Ammon's horn (tissue), 1 donor: Measurements from ENCODE around the gene TCF7L2.

Source experiments
- DNase-seq: peaks from one replicate; pipeline ENCODE4 v3.0.0-alpha.2; 2016; ENCODE audit warnings: low spot score

TCF7L2 gene

DNA sequence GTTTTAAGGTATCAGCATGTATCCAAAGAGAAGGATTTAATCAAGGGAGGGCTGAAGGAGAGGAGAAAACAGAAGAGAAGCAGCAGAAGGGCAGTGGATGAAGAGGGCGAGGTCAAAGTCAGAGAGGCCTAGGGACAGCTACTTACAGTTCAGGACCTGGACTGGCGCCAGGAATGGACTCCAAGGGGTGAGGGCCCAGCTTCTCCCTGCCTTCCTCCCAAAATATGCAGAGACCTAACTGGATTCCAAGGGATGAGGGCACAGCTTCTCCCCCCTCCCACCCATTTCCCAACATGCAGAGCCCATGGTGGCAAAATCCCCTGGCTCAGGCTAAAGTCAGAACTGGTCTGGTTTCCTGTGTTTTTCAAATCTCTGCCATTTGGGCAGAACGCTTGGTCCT, 3.4 kb upstream of the TCF7L2 start:
- no peak for DNase-seq

GRCh38 chr10:112948196-112948595, 1.9 kb upstream of the TCF7L2 start:
- no peak for DNase-seq

DNA sequence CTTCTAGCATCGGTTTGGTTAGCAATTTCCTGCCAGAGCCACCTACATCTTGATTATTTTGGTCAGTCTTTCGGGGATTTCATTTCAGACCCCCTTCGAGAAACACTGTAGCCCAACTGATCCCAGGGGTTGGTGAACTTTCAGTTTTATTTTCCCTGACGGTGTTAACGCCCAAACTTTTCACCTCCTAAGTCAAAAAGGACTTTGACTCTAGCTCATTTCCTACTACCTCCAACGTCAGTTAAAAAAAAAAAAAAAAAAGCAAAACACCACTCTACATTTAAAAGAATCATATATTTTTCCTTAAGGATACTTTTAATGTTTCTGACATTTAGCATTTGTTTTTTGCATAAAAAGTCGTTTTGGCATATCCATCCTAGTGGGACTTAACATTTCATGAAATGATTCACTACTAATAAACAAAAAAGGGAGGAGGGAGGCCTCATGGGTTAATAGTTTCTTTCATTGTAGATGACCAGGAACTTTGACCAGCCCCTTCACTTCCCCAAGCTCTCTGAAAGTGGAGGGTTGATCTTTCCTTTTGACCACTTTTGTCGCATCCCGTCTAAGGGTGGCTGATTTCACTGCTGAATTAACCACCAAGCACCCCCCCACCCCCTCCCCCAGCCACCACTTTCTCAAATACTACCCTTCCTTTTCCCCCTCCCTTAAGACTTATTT, 764 bp upstream of the TCF7L2 start:
- peak; percentile 13 for DNase-seq

GRCh38 chr10:112950714-112951358, 789 bp downstream of the TCF7L2 start:
- peak; percentile 46 for DNase-seq

DNA sequence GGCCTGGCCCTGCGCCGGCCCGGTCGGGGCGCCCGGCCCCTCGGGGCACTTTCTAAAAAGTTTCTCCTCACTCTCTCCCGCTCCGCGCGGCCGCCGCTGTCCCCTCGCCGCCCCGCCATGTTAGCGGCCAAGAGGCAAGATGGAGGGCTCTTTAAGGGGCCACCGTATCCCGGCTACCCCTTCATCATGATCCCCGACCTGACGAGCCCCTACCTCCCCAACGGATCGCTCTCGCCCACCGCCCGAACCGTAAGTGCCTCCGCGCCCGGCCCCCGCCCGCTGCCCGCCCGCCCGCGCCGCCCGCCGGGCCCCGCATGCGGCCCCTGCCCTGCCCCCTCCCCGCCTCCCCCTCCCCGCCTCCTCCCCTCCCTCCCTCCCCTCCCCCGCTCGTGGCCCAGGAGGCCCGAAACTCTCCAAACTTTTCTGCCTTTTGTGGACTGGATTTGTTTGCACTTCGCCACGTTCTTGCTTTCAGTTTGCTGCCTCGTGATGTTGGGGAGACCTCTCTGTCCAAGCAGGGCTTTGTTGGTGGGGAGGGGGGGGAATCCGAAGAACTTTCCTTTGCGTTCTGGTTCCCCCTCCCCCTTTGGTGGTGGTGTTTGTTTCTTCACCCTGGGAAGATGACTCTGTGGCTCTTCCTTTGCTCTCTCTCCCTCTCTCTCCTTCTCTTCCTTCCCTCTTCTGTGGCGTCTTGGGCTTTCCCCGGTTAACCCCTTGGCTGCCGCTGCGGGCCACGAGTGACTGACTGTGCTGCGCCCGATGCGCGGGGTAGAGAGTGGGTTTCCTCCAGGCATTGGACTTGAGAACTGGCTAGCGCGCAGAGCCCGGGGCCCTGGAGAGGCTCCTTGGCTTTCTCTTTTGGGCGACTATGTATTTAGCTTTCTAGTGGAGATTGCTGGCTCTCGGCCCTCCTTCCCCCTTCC, 1.6 kb downstream of the TCF7L2 start:
- DNase-seq = peak; percentile 57

GRCh38 chr10:112952282-112953173, 2.5 kb downstream of the TCF7L2 start:
- DNase-seq = no peak

- DNase-seq = peak; percentile 39
Observed at GRCh38 chr10:112953174-112954159, 3.4 kb downstream of the TCF7L2 start.

- DNase-seq = no peak
Observed at GRCh38 chr10:112954974-112955581, 5.0 kb downstream of the TCF7L2 start.

GRCh38 chr10:112955582-112956421, 5.8 kb downstream of the TCF7L2 start:
- no peak for DNase-seq

GRCh38 chr10:112956631-112957350, 6.7 kb downstream of the TCF7L2 start:
- no peak for DNase-seq

DNA sequence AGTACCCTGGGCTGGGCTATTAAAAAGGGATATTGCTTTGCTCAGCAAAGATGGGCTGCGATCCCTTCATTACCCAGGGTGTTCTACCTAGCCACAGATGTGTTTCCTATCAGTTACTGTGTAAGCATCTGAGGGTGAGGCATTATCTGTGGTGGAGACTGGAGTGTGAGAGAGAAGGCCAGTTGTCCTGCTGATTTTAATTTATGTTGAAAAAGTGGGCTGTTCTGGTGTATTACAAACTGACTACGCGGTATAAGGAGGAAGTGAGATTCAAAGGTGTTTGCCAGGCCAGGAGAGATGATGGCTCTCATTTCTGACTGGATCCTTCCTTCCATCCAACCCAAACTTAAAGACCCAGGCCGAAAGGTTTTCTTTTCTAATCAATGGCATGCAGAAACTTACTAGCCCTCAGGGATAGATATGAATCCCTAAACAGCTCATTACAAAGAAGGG, 7.6 kb downstream of the TCF7L2 start:
- no peak for DNase-seq

- DNase-seq = no peak
Observed at GRCh38 chr10:112958275-112958995, 8.4 kb downstream of the TCF7L2 start.

DNA sequence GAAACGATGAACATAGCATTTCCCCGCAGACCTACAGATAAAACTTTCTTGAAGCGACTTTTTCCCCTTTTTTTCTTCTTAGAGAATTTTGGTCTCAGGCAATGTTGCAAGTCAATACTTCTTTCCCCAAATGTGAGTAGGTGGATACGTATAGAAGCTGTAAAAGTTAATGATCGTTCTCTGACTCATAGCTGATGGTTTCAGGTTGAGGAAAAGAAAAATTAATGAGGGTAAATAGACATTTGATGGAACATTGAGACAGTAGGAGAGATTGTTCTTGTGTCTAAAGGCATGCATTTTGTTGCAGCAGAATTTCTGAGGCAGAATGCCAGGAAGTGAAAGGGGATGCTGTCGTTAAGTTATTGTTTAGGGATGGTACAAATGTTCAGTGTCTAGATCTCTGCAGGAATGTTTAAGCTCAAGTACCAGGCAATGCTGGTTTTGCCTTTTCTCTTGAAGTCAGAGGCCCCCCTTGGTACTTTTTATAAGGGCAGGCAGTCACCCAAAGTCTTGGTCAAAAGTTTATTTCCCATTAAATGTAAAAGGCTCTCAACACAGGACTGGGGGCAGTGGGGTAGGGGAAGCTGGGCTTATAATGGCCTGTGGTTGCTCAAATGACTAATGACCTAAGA, 9.3 kb downstream of the TCF7L2 start:
- no peak for DNase-seq

DNA sequence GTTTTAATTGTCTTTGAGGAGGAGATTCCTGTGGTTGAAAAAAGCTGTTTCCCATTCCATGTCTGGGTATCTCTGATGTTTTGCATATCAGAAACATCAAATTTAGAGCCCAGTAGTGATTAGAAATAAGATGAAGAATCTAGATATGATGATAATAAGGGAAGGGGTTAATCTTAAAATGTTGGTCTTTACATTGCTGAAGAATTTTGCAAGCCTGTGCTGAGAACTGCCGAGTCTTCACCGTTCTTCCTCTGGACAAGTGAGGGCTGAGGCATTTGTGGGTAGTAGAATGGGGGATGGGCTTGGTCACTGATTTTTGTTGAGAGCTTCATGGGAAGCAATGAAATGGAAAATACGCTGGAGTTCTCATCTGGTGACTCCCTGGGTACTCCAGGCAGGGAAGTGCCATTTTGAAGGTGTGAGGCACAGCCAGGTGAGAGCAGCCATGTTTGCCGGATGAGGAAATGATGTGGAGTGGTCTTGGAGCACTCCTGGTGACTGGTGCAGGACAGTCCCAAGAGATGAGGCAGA, 10.2 kb downstream of the TCF7L2 start:
- no peak for DNase-seq

DNA sequence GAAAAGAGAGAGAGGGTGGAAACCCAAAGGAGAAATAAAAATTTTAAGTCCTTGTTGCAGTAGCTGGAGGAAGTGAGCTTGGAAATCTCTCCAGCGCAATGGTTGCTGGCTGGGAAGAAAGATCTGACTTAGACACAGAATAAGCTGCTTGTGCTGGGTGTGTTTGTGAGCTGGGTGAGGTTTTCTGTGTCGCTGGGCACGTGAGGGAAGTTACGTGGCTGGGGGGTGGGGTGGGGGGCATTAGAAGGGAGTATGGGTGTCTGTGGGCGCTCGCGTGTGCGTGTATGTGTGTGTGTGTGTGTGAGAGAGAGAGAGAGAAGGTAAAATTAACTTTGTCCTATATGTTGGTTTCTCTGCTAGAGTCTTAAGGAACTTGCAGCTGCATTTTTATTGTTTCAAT, 11.6 kb downstream of the TCF7L2 start:
- DNase-seq = no peak

DNA sequence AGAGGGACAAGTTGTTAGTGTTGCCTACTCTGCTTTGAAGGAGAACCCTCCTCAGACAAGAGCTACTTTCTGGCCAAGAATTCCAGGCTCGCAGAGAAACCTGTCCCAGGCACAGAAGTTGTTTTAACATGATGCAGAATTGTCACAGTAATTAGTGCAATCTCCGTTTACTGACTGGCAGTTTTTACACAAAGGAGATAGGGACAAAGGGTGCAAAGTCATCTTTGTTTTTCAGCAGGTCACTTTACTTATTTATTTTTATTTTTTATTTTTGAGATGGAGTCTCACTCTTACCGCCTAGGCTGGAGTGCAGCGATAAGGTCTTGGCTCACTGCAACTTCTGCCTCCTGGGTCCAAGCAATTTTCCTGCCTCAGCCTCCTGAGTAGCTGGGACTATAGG, 12.3 kb downstream of the TCF7L2 start:
- no peak for DNase-seq

DNA sequence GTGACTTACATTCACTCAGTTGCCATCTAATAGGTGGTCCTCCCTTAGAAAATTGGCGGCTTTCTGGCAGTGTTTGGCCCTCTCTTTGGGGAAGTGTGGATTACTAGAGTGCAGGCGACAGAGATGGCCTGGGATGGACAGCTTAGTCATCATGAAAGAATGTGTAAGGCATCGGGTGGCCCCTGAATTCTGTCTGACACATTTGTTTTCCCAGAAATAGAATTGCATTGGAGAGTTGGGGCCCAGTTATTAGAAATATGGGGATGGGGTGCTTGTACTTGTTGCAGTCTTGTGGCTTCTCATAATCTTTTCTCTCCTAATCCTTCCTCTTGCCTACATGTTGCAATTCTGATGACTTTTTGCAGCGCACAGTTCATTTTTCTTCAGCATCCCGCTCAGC, 13.8 kb downstream of the TCF7L2 start:
- DNase-seq = no peak
